Stimulated activated CD8-positive, alpha-beta memory T cell treated with anti-CD3 and anti-CD28 coated beads, Interleukin-4, amount 100 ng/mL, for 4 hours (primary cell): Measurements from ENCODE around the gene ADCY2.

Experiments
- DNase-seq, 2 donors: peaks; one replicate each; pipeline ENCODE4 v3.0.0-alpha.2; 2020; ENCODE audit warnings: low read depth in 2 of 2, low spot score in 1 of 2

The ADCY2 gene

DNA sequence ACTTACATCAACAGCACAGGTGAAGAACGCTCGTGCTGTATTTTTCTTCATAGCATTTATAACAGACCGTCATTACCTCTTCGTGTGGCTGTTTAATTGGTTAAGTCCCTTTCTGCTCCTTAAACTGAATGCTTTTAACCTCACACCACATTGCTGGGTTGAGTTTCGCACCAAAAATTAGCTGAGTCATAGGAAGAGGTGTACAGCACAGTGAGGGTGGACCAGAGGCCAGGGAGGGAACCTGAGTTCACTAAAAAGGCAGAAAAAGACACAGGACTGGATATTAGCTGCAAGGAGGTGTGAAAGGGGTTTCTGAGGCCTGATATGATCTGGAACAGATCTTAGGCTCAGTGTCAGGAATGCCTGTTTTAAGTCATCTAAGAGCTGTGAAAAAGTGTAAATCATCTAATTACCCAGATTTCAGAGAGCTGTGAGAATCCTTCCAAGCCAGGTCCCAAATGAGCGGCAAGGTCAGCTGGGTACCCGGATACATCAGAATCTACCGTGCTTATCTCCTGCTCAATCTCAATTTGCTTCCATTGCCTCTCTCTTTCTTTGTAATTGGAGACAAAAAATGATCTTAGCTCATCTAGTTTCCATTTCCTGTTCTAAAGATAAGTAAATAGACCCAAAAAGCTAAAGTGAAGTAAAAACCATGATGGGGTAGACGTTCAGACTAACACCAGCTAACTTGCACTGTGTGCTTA is 462.1 kb downstream of the ADCY2 start:
- no peak for DNase-seq

DNA sequence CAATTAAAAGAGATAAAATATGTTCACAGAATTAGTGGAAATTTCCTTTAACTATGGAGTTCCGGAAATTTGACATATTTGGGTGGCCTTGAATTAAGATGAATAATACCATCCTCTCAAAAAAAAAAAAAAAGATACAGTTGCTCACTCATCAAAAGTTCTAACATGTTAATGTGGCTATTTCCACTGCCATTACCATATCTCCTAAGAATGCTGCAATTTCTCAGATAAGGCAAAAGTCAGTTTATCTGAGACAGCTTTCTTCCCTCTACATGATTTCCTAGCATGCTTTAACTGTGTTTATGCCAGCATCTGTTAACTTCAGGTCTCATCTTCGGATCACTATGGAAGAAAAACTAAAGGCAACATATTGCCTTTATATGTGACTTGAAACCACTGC is 470.3 kb downstream of the ADCY2 start:
- DNase-seq, result no peak

DNA sequence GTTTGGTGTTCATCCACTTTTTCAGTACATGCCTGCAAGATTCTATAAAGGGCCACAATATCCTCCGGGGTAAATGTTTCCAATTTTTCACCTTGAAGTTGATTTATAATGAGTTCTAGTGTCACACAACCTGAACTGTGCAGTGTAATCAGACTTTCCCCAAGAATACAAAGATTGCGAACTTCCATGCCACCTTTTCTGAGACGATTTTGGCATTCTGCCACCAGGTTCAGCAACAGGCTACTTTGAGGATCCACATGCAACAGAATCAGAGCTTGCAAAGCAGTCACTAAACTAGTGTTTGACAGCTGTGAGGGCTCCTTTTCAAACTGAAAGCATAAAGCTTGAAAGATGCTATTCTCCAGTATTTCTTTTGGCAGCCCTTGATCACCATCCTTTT is 471.3 kb downstream of the ADCY2 start:
- no peak for DNase-seq

DNA sequence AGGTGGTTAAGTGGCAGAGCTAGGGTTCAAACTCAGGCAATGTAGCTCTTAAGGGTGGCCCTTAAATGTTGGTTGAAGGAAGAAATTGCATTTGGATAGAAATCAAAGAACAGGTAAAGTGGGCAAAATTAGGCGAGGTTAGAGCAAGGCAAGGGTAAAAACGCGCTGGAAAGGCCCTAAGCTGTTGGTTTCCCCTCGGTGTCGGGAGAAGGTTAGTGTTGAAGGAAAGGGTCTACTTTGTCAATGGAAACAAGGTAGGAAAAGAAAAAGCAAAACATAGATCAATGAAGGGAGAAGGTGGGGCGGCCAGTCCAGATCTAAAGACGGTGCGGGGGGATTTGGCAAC is 472.5 kb downstream of the ADCY2 start:
- DNase-seq, result no peak

DNA sequence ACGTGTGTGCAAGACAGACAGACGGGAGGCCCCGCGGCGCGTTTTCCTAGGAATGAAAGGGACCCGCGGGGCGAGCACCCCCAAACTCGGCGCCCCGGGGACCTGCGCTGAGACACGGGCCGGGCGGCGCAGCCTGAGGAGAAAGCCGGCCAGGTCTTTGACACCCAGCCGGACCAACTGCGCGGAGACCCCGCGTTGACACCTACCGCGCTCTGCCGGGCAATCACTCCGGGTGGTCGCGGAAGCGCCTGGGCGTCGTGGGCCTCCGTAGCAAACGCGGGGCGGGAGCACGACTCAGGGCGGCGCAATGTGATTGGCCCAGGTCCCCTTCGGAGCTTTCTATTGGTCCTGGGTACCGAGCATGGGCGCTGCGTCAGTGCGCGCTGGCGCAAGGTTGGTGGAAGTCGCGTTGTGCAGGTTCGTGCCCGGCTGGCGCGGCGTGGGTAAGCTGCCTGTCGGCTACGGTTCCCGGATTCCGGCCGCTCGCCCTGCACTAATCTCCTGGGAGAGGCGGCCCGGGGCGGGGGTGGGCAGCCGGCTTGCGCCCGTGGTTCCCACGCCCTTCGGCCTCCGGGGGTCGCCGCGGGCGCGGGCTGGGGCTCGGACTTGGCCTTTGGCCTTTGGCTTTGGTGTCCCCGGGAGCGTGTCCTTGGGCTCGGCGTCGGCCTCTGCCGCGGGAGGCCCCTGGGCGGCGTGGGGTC is 473.0 kb downstream of the ADCY2 start, which contains the start of the genes FASTKD3 and MTRR:
TSS of gene FASTKD3 (minus strand) at position 259 of the 701 bp plus-strand sequence. CDS start 948 bp downstream, outside the sequence.
TSS of gene MTRR (plus strand) at position 376 of the 701 bp plus-strand sequence. CDS start 1,647 bp downstream, outside the sequence.
- peak; percentile 77 to 80 for DNase-seq

DNA sequence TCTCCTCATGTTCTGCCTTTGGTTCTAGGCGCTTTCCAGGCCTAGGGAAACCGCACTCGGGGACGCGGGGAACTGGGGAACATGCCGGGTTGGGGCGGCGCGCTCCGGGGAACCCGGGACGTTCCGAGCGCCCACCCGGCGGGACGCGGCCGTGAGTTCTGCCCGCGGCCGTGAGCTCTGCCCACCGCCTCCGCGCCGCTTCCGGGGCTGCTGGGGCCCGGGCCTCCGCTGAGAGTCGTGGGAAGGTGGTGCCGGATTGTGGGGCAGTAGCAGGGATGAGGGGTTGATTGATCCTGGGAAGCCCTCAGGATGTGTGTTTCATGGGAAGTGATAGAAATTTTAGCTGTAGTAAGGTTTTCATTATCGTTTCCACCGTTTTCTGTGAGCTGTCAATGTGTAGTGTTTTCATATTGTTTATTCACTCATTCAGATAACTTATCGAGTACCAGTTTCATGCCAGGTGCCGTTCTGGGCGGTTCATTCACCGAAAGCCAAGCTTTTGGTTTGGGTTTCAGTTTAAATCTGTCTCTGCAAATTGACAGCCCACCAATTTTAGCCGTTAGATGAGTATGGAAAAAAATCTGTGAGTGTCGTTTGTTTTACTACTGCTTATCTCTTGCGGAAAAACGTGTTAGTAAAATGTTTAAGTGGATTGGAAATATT is 473.7 kb downstream of the ADCY2 start:
- DNase-seq, result no peak

DNA sequence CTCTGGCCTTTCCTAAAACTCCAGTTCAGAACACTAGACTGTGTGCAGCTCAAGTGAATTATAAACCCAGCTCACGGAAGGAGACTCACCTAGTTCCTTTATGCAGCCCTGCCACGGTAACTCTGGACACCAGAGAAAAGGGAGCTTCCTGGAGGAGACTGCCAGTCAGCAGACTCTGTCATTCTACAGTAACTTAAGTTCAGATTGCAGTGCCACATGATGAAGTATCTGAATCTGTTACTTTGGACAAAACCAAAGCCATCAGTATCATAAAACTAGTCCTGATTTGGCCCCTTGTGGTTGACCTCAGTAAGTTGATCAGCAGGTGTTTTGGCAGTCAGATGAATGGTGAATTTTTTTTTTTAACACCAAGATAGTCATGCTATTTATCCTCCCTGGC is 475.7 kb downstream of the ADCY2 start:
- no peak for DNase-seq

DNA sequence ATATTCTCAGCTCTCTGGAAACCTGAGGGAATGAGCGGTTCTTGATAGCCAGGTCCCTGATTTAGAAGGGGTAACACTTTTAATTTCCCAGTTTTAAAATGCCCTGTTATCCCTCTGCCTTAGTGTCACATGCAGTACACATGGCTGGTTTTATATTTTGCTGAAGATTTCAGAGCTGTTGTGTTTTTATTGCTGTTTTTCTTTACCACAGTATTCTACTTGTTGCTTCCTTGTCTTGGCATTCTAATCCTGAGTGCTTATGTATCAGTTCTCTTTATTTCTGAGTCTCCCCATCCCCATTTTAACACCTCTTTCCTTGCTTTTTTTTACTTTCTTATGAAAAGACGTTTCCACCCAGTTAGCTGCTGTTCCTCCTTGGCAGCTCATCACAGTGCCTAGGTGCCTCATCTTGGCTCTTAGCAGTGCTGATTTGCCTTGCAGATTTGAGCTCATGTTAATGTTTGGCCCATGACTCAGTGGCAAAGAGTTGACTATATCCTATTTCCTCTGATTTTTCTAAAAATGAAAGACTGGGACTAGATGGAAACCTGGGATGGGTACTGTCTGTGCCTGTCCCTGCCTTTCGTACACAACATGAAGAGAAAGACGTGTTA is 476.7 kb downstream of the ADCY2 start:
- DNase-seq, result no peak

DNA sequence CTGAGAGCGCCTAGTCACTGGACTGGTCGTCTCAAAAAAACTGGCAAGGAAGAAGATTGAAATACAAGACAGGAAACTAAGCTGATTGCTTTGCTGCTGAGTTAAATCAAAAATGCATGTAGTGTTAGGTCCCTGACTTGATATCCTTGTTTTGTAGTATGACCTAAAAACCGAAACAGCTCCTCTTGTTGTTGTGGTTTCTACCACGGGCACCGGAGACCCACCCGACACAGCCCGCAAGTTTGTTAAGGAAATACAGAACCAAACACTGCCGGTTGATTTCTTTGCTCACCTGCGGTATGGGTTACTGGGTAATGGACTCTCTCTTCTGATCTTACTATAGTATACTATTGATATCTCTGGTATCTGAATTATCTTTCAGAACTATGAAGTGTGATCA is 477.3 kb downstream of the ADCY2 start:
- no peak for DNase-seq

DNA sequence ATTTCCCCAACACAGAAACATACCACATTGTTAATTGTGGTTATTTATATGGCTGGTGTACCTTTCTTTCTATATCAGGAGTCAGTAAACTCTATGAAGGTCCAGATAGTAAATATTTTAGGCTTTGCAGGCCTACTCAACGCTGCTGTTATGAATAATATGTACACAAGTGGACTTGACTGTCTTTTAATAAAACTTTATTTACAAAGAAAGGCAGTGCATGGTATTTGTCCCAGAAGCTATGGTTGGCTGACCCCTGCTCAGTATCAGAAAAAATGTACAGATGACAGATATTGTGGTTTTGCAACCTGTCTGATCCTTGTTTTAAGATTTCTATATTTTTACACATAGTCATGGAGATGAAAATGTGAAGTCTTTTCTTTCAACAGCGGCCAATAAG is 478.7 kb downstream of the ADCY2 start:
- DNase-seq, result no peak

DNA sequence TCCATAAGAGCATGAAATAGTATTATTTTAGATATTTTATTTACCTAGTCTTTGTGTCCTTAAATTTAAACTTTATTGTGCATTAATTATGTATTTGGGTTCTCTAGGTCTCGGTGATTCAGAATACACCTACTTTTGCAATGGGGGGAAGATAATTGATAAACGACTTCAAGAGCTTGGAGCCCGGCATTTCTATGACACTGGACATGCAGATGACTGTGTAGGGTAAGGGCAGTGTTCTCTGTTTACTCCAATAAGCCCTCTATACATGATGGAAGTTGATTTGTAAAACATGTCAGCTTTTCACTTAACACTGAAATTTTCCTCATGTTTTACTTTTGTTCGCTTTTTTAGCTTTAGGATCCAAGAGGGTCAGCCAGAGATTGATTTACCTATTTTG is 479.2 kb downstream of the ADCY2 start:
- DNase-seq, result no peak

DNA sequence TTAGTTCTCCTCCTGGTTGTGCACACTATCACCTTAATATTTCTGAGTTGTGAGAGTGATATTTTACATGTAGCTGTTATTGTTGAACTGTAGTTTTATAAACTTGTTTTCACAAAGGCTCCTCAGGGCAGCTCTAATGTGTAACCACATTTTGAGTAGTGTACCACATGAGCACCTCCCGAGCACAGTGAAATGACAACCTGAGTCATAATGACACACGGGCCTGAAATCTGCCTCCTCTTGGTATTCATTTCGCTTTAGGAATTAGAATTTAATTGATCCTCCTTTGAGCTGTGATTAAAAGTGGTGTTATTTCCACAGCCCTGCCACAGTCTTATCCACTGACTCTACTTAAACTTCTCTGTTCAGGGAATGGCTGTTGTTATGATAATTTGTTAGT is 480.9 kb downstream of the ADCY2 start:
- DNase-seq, result no peak

DNA sequence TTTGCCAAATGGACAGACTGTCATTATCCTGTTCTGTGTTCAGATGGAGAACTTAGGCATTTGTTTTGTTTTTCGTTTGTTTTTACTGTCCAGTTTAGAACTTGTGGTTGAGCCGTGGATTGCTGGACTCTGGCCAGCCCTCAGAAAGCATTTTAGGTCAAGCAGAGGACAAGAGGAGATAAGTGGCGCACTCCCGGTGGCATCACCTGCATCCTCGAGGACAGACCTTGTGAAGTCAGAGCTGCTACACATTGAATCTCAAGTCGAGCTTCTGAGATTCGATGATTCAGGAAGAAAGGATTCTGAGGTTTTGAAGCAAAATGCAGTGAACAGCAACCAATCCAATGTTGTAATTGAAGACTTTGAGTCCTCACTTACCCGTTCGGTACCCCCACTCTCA is 481.9 kb downstream of the ADCY2 start:
- DNase-seq, result no peak

DNA sequence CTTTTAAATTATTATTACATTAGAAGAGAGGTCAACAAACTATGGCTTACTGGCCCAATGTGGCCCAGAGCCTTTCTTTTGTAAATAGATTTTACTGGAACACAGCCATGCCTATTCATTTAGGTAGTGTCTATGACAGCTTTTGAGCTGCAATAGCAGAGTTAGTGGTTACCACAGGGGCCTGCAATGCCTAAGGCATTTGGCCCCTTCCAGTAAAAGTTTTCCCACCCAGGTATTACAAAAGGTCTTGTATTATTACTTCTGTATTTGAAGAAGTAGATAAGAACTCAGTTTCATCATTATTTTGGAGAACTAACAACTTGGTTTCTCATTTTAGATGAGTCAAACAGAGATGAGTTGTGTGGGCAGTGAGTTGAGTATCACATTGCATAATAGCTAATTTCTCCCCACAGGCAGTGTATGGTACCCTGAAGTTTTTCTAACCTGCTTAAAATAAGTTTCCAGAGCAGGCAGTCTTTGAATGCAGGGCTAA is 482.5 kb downstream of the ADCY2 start:
- DNase-seq, result no peak
